ENCODE data around the gene FOXQ1. TPM values are rescaled to one million over a fixed set of nuclear protein-coding genes. Genes with fewer than 3 reads are reported as not detected.

Gene FOXQ1
- total and polyA plus RNA-seq, 9 of the 15 experiments (the other 6 are each of a cell fraction or from before 2014, with no cell fraction given), result not detected

DNA sequence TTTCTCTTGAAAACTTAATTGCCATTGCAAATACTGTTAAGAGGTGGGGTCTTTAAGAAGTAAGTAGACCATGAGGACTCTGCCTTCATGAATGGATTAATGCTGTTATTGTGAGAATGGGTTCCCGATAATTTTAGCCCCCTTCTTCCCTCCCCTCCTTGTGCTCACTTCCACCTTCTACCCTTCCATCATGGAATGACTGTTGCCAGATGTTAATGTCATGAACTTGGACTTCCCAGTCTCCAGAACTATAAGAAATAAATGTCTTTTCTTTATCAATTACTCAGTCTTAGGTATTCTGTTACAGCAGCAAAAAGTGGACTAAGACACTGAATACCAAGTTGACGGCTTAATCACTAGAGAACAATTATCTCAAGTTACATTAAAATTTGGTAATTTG lies 5.8 kb upstream of the FOXQ1 start:
- FAIRE-seq, result no peak

DNA sequence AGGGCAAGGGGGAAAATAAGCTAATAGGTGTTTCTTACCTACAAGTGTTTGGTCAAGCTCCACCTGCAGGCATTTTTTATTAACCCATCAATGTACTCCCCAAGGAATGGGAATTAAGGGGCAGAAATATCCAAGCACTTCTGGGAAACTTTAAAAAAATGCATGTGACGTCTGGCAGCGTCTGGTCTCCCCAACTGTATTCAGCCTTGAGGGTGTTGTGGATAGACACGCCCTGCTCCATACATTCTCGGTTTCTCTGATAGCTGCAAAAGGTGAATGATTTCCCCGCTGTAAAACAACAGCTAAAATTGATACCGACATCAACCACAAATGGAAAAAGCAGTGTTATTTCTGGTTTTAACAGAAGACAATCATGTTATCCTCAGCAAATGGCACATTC lies 2.5 kb upstream of the FOXQ1 start:
- Histone ChIP-seq H3K36me3 (ENCODE audit: control insufficient read depth, insufficient read depth, low read length) (no peaks in the 10 kb centered on the region), H3K27ac (ENCODE audit: extremely low read depth, low read depth, low read length) (no peak overlapping the region), H3K9me1 (ENCODE audit: control insufficient read depth, insufficient read depth, low read length) (no peaks in the 10 kb centered on the region), H3K79me2 (ENCODE audit: control insufficient read depth, insufficient read depth, low read length) (no peaks in the 10 kb centered on the region), H3K27me3 (ENCODE audit: control insufficient read depth in 2 of 2, insufficient read depth in 2 of 2, low read length in 2 of 2) (no peaks in the 10 kb centered on the region), H3K4me1 (replicated peaks in 1 of 2; ENCODE audit: control insufficient read depth in 2 of 2, insufficient read depth in 2 of 2, low read length in 2 of 2) (no peaks in the 10 kb centered on the region), H2AFZ (ENCODE audit: low read depth, low read length) (no peak overlapping the region), H3K4me3 (no peak overlapping the region), H3K9ac (ENCODE audit: insufficient read depth in 1 of 2, low read depth in 2 of 2, low read length in 2 of 2) (no peak overlapping the region), H3K4me2 (ENCODE audit: insufficient read depth, low read length) (no peak overlapping the region), H3K9me3 (replicated peaks; ENCODE audit: control insufficient read depth, insufficient read depth, low read depth, low read length) (no peaks in the 10 kb centered on the region), H4K20me1 (replicated peaks; ENCODE audit: control insufficient read depth, insufficient read depth, low read length) (no peaks in the 10 kb centered on the region)
- FAIRE-seq (no peak), ATAC-seq (no peak), DNase-seq (ENCODE audit: extremely low read depth in 1 of 4, low spot score in 3 of 4) (no peak)
- POLR2A ChIA-PET, result no interaction called here
- intact Hi-C loops (cut with micrococcal nuclease), result no loop called here
- no TSS peak for BruUV-seq (replicated peaks)
- 0% methylated on average over 6 of the region's 6 CpGs for WGBS (ENCODE audit: insufficient coverage, low coverage, missing lambda C conversion rate)
- CTCF ChIA-PET (ENCODE audit: low intra/inter-chr PET ratio), result no interaction called here
- in situ Hi-C loops (cut with MboI), result no loop called here
- TF ChIP-seq SRSF7 (optimal IDR thresholded peaks at IDR 0.05; ENCODE audit: low read depth, low read length), result no peak
- TF ChIP-seq, protein P1, sequence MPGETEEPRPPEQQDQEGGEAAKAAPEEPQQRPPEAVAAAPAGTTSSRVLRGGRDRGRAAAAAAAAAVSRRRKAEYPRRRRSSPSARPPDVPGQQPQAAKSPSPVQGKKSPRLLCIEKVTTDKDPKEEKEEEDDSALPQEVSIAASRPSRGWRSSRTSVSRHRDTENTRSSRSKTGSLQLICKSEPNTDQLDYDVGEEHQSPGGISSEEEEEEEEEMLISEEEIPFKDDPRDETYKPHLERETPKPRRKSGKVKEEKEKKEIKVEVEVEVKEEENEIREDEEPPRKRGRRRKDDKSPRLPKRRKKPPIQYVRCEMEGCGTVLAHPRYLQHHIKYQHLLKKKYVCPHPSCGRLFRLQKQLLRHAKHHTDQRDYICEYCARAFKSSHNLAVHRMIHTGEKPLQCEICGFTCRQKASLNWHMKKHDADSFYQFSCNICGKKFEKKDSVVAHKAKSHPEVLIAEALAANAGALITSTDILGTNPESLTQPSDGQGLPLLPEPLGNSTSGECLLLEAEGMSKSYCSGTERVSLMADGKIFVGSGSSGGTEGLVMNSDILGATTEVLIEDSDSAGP (CRISPR knock-in tag; IDR thresholded peaks at IDR 0.05), result no peak
- no peak for TF ChIP-seq SETDB1 (IDR thresholded peaks at IDR 0.05; ENCODE audit: low read length)
- TF ChIP-seq CBX5 (IDR thresholded peaks at IDR 0.05; ENCODE audit: borderline replicate concordance, low read depth), result no peak
- TF ChIP-seq KDM2B (CRISPR knock-in tag; IDR thresholded peaks at IDR 0.05), result no peak
- TF ChIP-seq, protein P2, sequence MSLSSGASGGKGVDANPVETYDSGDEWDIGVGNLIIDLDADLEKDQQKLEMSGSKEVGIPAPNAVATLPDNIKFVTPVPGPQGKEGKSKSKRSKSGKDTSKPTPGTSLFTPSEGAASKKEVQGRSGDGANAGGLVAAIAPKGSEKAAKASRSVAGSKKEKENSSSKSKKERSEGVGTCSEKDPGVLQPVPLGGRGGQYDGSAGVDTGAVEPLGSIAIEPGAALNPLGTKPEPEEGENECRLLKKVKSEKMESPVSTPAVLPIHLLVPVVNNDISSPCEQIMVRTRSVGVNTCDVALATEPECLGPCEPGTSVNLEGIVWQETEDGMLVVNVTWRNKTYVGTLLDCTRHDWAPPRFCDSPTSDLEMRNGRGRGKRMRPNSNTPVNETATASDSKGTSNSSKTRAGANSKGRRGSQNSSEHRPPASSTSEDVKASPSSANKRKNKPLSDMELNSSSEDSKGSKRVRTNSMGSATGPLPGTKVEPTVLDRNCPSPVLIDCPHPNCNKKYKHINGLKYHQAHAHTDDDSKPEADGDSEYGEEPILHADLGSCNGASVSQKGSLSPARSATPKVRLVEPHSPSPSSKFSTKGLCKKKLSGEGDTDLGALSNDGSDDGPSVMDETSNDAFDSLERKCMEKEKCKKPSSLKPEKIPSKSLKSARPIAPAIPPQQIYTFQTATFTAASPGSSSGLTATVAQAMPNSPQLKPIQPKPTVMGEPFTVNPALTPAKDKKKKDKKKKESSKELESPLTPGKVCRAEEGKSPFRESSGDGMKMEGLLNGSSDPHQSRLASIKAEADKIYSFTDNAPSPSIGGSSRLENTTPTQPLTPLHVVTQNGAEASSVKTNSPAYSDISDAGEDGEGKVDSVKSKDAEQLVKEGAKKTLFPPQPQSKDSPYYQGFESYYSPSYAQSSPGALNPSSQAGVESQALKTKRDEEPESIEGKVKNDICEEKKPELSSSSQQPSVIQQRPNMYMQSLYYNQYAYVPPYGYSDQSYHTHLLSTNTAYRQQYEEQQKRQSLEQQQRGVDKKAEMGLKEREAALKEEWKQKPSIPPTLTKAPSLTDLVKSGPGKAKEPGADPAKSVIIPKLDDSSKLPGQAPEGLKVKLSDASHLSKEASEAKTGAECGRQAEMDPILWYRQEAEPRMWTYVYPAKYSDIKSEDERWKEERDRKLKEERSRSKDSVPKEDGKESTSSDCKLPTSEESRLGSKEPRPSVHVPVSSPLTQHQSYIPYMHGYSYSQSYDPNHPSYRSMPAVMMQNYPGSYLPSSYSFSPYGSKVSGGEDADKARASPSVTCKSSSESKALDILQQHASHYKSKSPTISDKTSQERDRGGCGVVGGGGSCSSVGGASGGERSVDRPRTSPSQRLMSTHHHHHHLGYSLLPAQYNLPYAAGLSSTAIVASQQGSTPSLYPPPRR (CRISPR knock-in tag; IDR thresholded peaks at IDR 0.05; ENCODE audit: borderline replicate concordance), result no peak
- TF ChIP-seq, protein P3, sequence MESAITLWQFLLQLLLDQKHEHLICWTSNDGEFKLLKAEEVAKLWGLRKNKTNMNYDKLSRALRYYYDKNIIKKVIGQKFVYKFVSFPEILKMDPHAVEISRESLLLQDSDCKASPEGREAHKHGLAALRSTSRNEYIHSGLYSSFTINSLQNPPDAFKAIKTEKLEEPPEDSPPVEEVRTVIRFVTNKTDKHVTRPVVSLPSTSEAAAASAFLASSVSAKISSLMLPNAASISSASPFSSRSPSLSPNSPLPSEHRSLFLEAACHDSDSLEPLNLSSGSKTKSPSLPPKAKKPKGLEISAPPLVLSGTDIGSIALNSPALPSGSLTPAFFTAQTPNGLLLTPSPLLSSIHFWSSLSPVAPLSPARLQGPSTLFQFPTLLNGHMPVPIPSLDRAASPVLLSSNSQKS (CRISPR knock-in tag; IDR thresholded peaks at IDR 0.05), result no peak

More for the DNA sequence above, 5.8 kb upstream of the FOXQ1 start:
- 0% methylated on average over 2 of the region's 2 CpGs for WGBS (ENCODE audit: insufficient coverage, low coverage, missing lambda C conversion rate)
- Histone ChIP-seq H3K9me1 (ENCODE audit: control insufficient read depth, insufficient read depth, low read length) (no peaks in the 10 kb centered on the region), H3K79me2 (ENCODE audit: control insufficient read depth, insufficient read depth, low read length) (no peaks in the 10 kb centered on the region), H3K4me2 (ENCODE audit: insufficient read depth, low read length) (no peak overlapping the region), H3K9ac (ENCODE audit: insufficient read depth in 1 of 2, low read depth in 2 of 2, low read length in 2 of 2) (no peak overlapping the region), H3K9me3 (replicated peaks; ENCODE audit: control insufficient read depth, insufficient read depth, low read depth, low read length) (no peaks in the 10 kb centered on the region), H2AFZ (ENCODE audit: low read depth, low read length) (no peak overlapping the region), H3K4me3 (no peak overlapping the region), H3K36me3 (ENCODE audit: control insufficient read depth, insufficient read depth, low read length) (no peaks in the 10 kb centered on the region), H3K4me1 (replicated peaks in 1 of 2; ENCODE audit: control insufficient read depth in 2 of 2, insufficient read depth in 2 of 2, low read length in 2 of 2) (no peaks in the 10 kb centered on the region), H4K20me1 (replicated peaks; ENCODE audit: control insufficient read depth, insufficient read depth, low read length) (no peaks in the 10 kb centered on the region), H3K27ac (ENCODE audit: extremely low read depth, low read depth, low read length) (no peak overlapping the region), H3K27me3 (ENCODE audit: control insufficient read depth in 2 of 2, insufficient read depth in 2 of 2, low read length in 2 of 2) (no peaks in the 10 kb centered on the region)
- TF ChIP-seq ZNF3 (CRISPR knock-in tag; IDR thresholded peaks at IDR 0.05) (no peak), SAFB2 (IDR thresholded peaks at IDR 0.05; ENCODE audit: borderline replicate concordance, low read depth, low read length, severe bottlenecking) (no peak), ZKSCAN3 (CRISPR knock-in tag; IDR thresholded peaks at IDR 0.05) (no peak), SIX5 (IDR thresholded peaks at IDR 0.05; ENCODE audit: borderline replicate concordance in 1 of 2, insufficient read depth in 1 of 2, low read depth in 1 of 2, low read length in 2 of 2) (no peak), CREBBP (IDR thresholded peaks at IDR 0.05; ENCODE audit: low read depth, low read length) (no peak)
- ATAC-seq (no peak), DNase-seq (ENCODE audit: extremely low read depth in 1 of 4, low spot score in 3 of 4) (no peak)
- in situ Hi-C loops (cut with MboI) (no loop called here), intact Hi-C loops (cut with micrococcal nuclease) (no loop called here)
- no TSS peak for BruUV-seq (replicated peaks)
- POLR2A ChIA-PET, result no interaction called here
- CTCF ChIA-PET (ENCODE audit: low intra/inter-chr PET ratio), result no interaction called here

All from K562 (cell line).